ENCODE results near the gene LYSMD2.

LYSMD2 gene

GRCh38 chr15:51696566-51696965 is 40.9 kb downstream of the LYSMD2 start:
- H3K4me3 ChIP-seq (ENCODE audit: low read depth, low read length) = no peak overlapping the region
- H3K27me3 ChIP-seq (ENCODE audit: insufficient read depth, low read length) = peaks cover 80% of the 10 kb centered on the region
- H3K4me1 ChIP-seq (ENCODE audit: control insufficient read depth, insufficient read depth, low read length, unreplicated experiment) = no peaks in the 10 kb centered on the region
- no peak overlapping the region for H3K27ac ChIP-seq (ENCODE audit: low read depth, low read length)
- H3K79me2 ChIP-seq (ENCODE audit: control insufficient read depth, insufficient read depth, low read length, unreplicated experiment) = no peaks in the 10 kb centered on the region
- H3K36me3 ChIP-seq (ENCODE audit: insufficient read depth, low read length) = no peaks in the 10 kb centered on the region
- H2AFZ ChIP-seq (ENCODE audit: low read length, unreplicated experiment) = no peak overlapping the region

GRCh38 chr15:51692154-51692553 is 45.3 kb downstream of the LYSMD2 start:
- Histone ChIP-seq H3K79me2 (ENCODE audit: control insufficient read depth, insufficient read depth, low read length, unreplicated experiment) (no peaks in the 10 kb centered on the region), H3K27ac (ENCODE audit: low read depth, low read length) (no peak overlapping the region), H3K36me3 (ENCODE audit: insufficient read depth, low read length) (no peaks in the 10 kb centered on the region)

GRCh38 chr15:51688863-51689262 is 48.6 kb downstream of the LYSMD2 start:
- H3K4me1 ChIP-seq (ENCODE audit: control insufficient read depth, insufficient read depth, low read length, unreplicated experiment) = no peaks in the 10 kb centered on the region
- no peak overlapping the region for H3K27ac ChIP-seq (ENCODE audit: low read depth, low read length)
- peaks cover 90% of the 10 kb centered on the region for H3K27me3 ChIP-seq (ENCODE audit: insufficient read depth, low read length)
- no peaks in the 10 kb centered on the region for H3K36me3 ChIP-seq (ENCODE audit: insufficient read depth, low read length)
- no peak overlapping the region for H2AFZ ChIP-seq (ENCODE audit: low read length, unreplicated experiment)
- no peak overlapping the region for H3K4me3 ChIP-seq (ENCODE audit: low read depth, low read length)
- H3K79me2 ChIP-seq (ENCODE audit: control insufficient read depth, insufficient read depth, low read length, unreplicated experiment) = no peaks in the 10 kb centered on the region

More at GRCh38 chr15:51692154-51692553, 45.3 kb downstream of the LYSMD2 start:
- Histone ChIP-seq H3K4me3 (ENCODE audit: low read depth, low read length) (no peak overlapping the region), H3K27me3 (ENCODE audit: insufficient read depth, low read length) (peaks cover 76% of the 10 kb centered on the region), H2AFZ (ENCODE audit: low read length, unreplicated experiment) (no peak overlapping the region), H3K4me1 (ENCODE audit: control insufficient read depth, insufficient read depth, low read length, unreplicated experiment) (no peaks in the 10 kb centered on the region)

GRCh38 chr15:51687565-51687964 is 49.9 kb downstream of the LYSMD2 start:
- Histone ChIP-seq H3K36me3 (ENCODE audit: insufficient read depth, low read length) (no peaks in the 10 kb centered on the region), H3K4me3 (ENCODE audit: low read depth, low read length) (no peak overlapping the region), H3K27me3 (ENCODE audit: insufficient read depth, low read length) (peaks cover 91% of the 10 kb centered on the region), H3K4me1 (ENCODE audit: control insufficient read depth, insufficient read depth, low read length, unreplicated experiment) (no peaks in the 10 kb centered on the region), H3K79me2 (ENCODE audit: control insufficient read depth, insufficient read depth, low read length, unreplicated experiment) (no peaks in the 10 kb centered on the region), H2AFZ (ENCODE audit: low read length, unreplicated experiment) (no peak overlapping the region), H3K27ac (ENCODE audit: low read depth, low read length) (no peak overlapping the region)

GRCh38 chr15:51681303-51681963 is 56.0 kb downstream of the LYSMD2 start, which contains the start of gene SCG3:
TSS of gene SCG3 (plus strand) at chr15:51681503. CDS start at chr15:51681756, 253 bp downstream.
- Histone ChIP-seq H3K27ac (ENCODE audit: low read depth, low read length) (no peak within 1 kb of the TSS), H3K79me2 (ENCODE audit: control insufficient read depth, insufficient read depth, low read length, unreplicated experiment) (no peaks in the 10 kb centered on the region), H3K36me3 (ENCODE audit: insufficient read depth, low read length) (no peaks in the 10 kb centered on the region), H3K4me1 (ENCODE audit: control insufficient read depth, insufficient read depth, low read length, unreplicated experiment) (no peaks in the 10 kb centered on the region), H3K27me3 (ENCODE audit: insufficient read depth, low read length) (peaks cover 81% of the 10 kb centered on the region), H2AFZ (ENCODE audit: low read length, unreplicated experiment) (no peak within 1 kb of the TSS), H3K4me3 (ENCODE audit: low read depth, low read length) (no peak within 1 kb of the TSS)

- Histone ChIP-seq H3K4me1 (ENCODE audit: control insufficient read depth, insufficient read depth, low read length, unreplicated experiment) (no peaks in the 10 kb centered on the region), H3K27ac (ENCODE audit: low read depth, low read length) (no peak overlapping the region), H2AFZ (ENCODE audit: low read length, unreplicated experiment) (no peak overlapping the region), H3K4me3 (ENCODE audit: low read depth, low read length) (no peak overlapping the region), H3K27me3 (ENCODE audit: insufficient read depth, low read length) (peaks cover 79% of the 10 kb centered on the region), H3K36me3 (ENCODE audit: insufficient read depth, low read length) (no peaks in the 10 kb centered on the region), H3K79me2 (ENCODE audit: control insufficient read depth, insufficient read depth, low read length, unreplicated experiment) (no peaks in the 10 kb centered on the region)
Measured at GRCh38 chr15:51680321-51680720, 57.1 kb downstream of the LYSMD2 start.

- Histone ChIP-seq H3K4me3 (ENCODE audit: low read depth, low read length) (no peak overlapping the region), H3K27ac (ENCODE audit: low read depth, low read length) (no peak overlapping the region), H2AFZ (ENCODE audit: low read length, unreplicated experiment) (no peak overlapping the region), H3K4me1 (ENCODE audit: control insufficient read depth, insufficient read depth, low read length, unreplicated experiment) (no peaks in the 10 kb centered on the region), H3K36me3 (ENCODE audit: insufficient read depth, low read length) (no peaks in the 10 kb centered on the region), H3K27me3 (ENCODE audit: insufficient read depth, low read length) (peaks cover 72% of the 10 kb centered on the region), H3K79me2 (ENCODE audit: control insufficient read depth, insufficient read depth, low read length, unreplicated experiment) (no peaks in the 10 kb centered on the region)
Measured at GRCh38 chr15:51678096-51678495, 59.4 kb downstream of the LYSMD2 start.

- H3K79me2 ChIP-seq (ENCODE audit: control insufficient read depth, insufficient read depth, low read length, unreplicated experiment) = no peaks in the 10 kb centered on the region
- no peak overlapping the region for H3K4me3 ChIP-seq (ENCODE audit: low read depth, low read length)
- H3K36me3 ChIP-seq (ENCODE audit: insufficient read depth, low read length) = no peaks in the 10 kb centered on the region
- no peak overlapping the region for H3K27ac ChIP-seq (ENCODE audit: low read depth, low read length)
- no peaks in the 10 kb centered on the region for H3K4me1 ChIP-seq (ENCODE audit: control insufficient read depth, insufficient read depth, low read length, unreplicated experiment)
- no peak overlapping the region for H2AFZ ChIP-seq (ENCODE audit: low read length, unreplicated experiment)
- peaks cover 72% of the 10 kb centered on the region for H3K27me3 ChIP-seq (ENCODE audit: insufficient read depth, low read length)
Measured at GRCh38 chr15:51677452-51677851, 60.0 kb downstream of the LYSMD2 start.

GRCh38 chr15:51677021-51677420 is 60.4 kb downstream of the LYSMD2 start:
- Histone ChIP-seq H3K79me2 (ENCODE audit: control insufficient read depth, insufficient read depth, low read length, unreplicated experiment) (no peaks in the 10 kb centered on the region), H2AFZ (ENCODE audit: low read length, unreplicated experiment) (no peak overlapping the region), H3K4me1 (ENCODE audit: control insufficient read depth, insufficient read depth, low read length, unreplicated experiment) (no peaks in the 10 kb centered on the region), H3K4me3 (ENCODE audit: low read depth, low read length) (no peak overlapping the region), H3K27ac (ENCODE audit: low read depth, low read length) (no peak overlapping the region), H3K36me3 (ENCODE audit: insufficient read depth, low read length) (no peaks in the 10 kb centered on the region), H3K27me3 (ENCODE audit: insufficient read depth, low read length) (peaks cover 72% of the 10 kb centered on the region)

- H3K4me1 ChIP-seq (ENCODE audit: control insufficient read depth, insufficient read depth, low read length, unreplicated experiment) = no peaks in the 10 kb centered on the region
- H3K27me3 ChIP-seq (ENCODE audit: insufficient read depth, low read length) = peaks cover 69% of the 10 kb centered on the region
- H2AFZ ChIP-seq (ENCODE audit: low read length, unreplicated experiment) = no peak overlapping the region
- no peaks in the 10 kb centered on the region for H3K36me3 ChIP-seq (ENCODE audit: insufficient read depth, low read length)
- H3K79me2 ChIP-seq (ENCODE audit: control insufficient read depth, insufficient read depth, low read length, unreplicated experiment) = no peaks in the 10 kb centered on the region
- H3K4me3 ChIP-seq (ENCODE audit: low read depth, low read length) = no peak overlapping the region
- no peak overlapping the region for H3K27ac ChIP-seq (ENCODE audit: low read depth, low read length)
Measured at GRCh38 chr15:51675234-51675633, 62.2 kb downstream of the LYSMD2 start.

Measured in ACC112 (cell line).